H9 (cell line): ENCODE results near the gene SPRYD3. TPM values are rescaled to one million over a fixed set of nuclear protein-coding genes. Genes with fewer than 3 reads are reported as not detected.

Experiments used
- DNase-seq: peaks from one replicate; pipeline ENCODE4 v3.0.0-alpha.2; 2017
- H2AFZ ChIP-seq: one replicate; pipeline ENCODE4 v1.6.1; 2013; ENCODE audit warnings: mild to moderate bottlenecking, low read length, control low read depth, moderate library complexity
- H2AK5ac ChIP-seq: 2 replicates; pipeline ENCODE4 v1.6.1; 2013; ENCODE audit warnings: low read length, control low read depth, mixed read lengths; ENCODE audit not compliant: insufficient read length
- H2BK120ac ChIP-seq: one replicate; pipeline ENCODE4 v1.6.1; 2013; ENCODE audit warnings: low read depth, mild to moderate bottlenecking, low read length, control low read depth, inconsistent platforms; ENCODE audit not compliant: poor library complexity, severe bottlenecking
- H2BK12ac ChIP-seq: 2 replicates; pipeline ENCODE4 v1.6.1; 2013; ENCODE audit warnings: low read length, control low read depth, mixed read lengths, low read depth; ENCODE audit not compliant: insufficient read length
- H2BK15ac ChIP-seq: 2 replicates; pipeline ENCODE4 v1.6.1; 2013; ENCODE audit warnings: low read depth, low read length, control low read depth
- H2BK20ac ChIP-seq: one replicate; pipeline ENCODE4 v1.6.1; 2013; ENCODE audit warnings: low read depth, mild to moderate bottlenecking, low read length, control low read depth, inconsistent platforms; ENCODE audit not compliant: poor library complexity, severe bottlenecking
- H2BK5ac ChIP-seq: 2 replicates; pipeline ENCODE4 v1.6.1; 2013; ENCODE audit warnings: low read length, control low read depth, mixed read lengths; ENCODE audit not compliant: insufficient read length
- H3K14ac ChIP-seq: 2 replicates; pipeline ENCODE4 v1.6.1; 2013; ENCODE audit warnings: low read length, control low read depth; ENCODE audit not compliant: insufficient read depth
- H3K18ac ChIP-seq: 2 replicates; pipeline ENCODE4 v1.6.1; 2013; ENCODE audit warnings: low read depth, mild to moderate bottlenecking, mixed read lengths, low read length, control low read depth; ENCODE audit not compliant: insufficient read length
- H3K23ac ChIP-seq: 2 replicates; pipeline ENCODE4 v1.6.1; 2013; ENCODE audit warnings: low read length, control low read depth, mixed read lengths, low read depth; ENCODE audit not compliant: insufficient read length
- H3K23me2 ChIP-seq: 2 replicates; pipeline ENCODE4 v1.6.1; 2013; ENCODE audit warnings: low read depth, mild to moderate bottlenecking, mixed read lengths, low read length, control low read depth; ENCODE audit not compliant: insufficient read length, poor library complexity, severe bottlenecking
- H3K27ac ChIP-seq: 2 replicates; pipeline ENCODE4 v1.5.1; 2013; ENCODE audit warnings: low read length, control low read depth, mixed read lengths, low read depth; ENCODE audit not compliant: insufficient read length
- H3K27me3 ChIP-seq: 2 replicates; pipeline ENCODE4 v1.6.1; 2013; ENCODE audit warnings: low read length, control low read depth, inconsistent platforms; ENCODE audit not compliant: insufficient read depth
- H3K4ac ChIP-seq: 2 replicates; pipeline ENCODE4 v1.6.1; 2013; ENCODE audit warnings: low read depth, mild to moderate bottlenecking, control low read depth, inconsistent platforms, low read length, moderate library complexity
- H3K4me1 ChIP-seq: 2 replicates; pipeline ENCODE4 v1.6.1; 2013; ENCODE audit warnings: low read length, control low read depth, inconsistent platforms; ENCODE audit not compliant: insufficient read depth
- H3K4me2 ChIP-seq: 2 replicates; pipeline ENCODE4 v1.6.1; 2013; ENCODE audit warnings: low read length, control low read depth, mixed read lengths; ENCODE audit not compliant: insufficient read length, insufficient read depth
- H3K56ac ChIP-seq: 2 replicates; pipeline ENCODE4 v1.6.1; 2013; ENCODE audit warnings: low read depth, mild to moderate bottlenecking, mixed read lengths, low read length, control low read depth; ENCODE audit not compliant: insufficient read length
- H3K79me1 ChIP-seq: 2 replicates; pipeline ENCODE4 v1.6.1; 2013; ENCODE audit warnings: low read depth, mild to moderate bottlenecking, moderate library complexity, low read length, control low read depth, inconsistent platforms; ENCODE audit not compliant: insufficient read depth, poor library complexity, severe bottlenecking
- H3K79me2 ChIP-seq: 2 replicates; pipeline ENCODE4 v1.6.1; 2013; ENCODE audit warnings: low read length, control low read depth, inconsistent platforms; ENCODE audit not compliant: insufficient read depth
- H3K9ac ChIP-seq: 2 replicates; pipeline ENCODE4 v1.6.1; 2013; ENCODE audit warnings: low read length, control low read depth, mixed read lengths; ENCODE audit not compliant: insufficient read length; ENCODE audit errors: extremely low read depth
- H3K9me3 ChIP-seq: one replicate; pipeline ENCODE4 v1.6.1; 2013; ENCODE audit warnings: low read depth, low read length, inconsistent platforms; ENCODE audit not compliant: control insufficient read depth
- H3T11ph ChIP-seq: one replicate; pipeline ENCODE4 v1.6.1; 2013; ENCODE audit warnings: mild to moderate bottlenecking, low read length, control low read depth, inconsistent platforms
- H4K20me1 ChIP-seq: one replicate; pipeline ENCODE4 v1.6.1; 2013; ENCODE audit not compliant: control insufficient read depth, insufficient read length, insufficient read depth
- H4K5ac ChIP-seq: 2 replicates; pipeline ENCODE4 v1.6.1; 2013; ENCODE audit warnings: low read depth, mild to moderate bottlenecking, mixed read lengths, low read length, control low read depth; ENCODE audit not compliant: insufficient read length
- H4K8ac ChIP-seq: replicated peaks from 2 replicates; pipeline ENCODE4 v1.6.1; 2013; ENCODE audit warnings: low read length, control low read depth, mixed read lengths, low read depth; ENCODE audit not compliant: insufficient read length
- H4K91ac ChIP-seq: 2 replicates; pipeline ENCODE4 v1.6.1; 2013; ENCODE audit warnings: low read depth, mild to moderate bottlenecking, moderate library complexity, mixed read lengths, low read length, control low read depth; ENCODE audit not compliant: insufficient read length
- H3K27ac Mint-ChIP-seq, 3 experiments: 2 replicates in 2 of 3; 3 replicates in 1 of 3; pipeline ENCODE4 v1.8.0; 2020 to 2021; ENCODE audit warnings: mixed read lengths in 3 of 3, mild to moderate bottlenecking in 1 of 3, moderate library complexity in 1 of 3
- H3K27me3 Mint-ChIP-seq: 2 replicates; pipeline ENCODE4 v1.8.0; 2021; ENCODE audit warnings: low read depth, mild to moderate bottlenecking, moderate library complexity, mixed read lengths
- H3K36me3 Mint-ChIP-seq, 3 experiments: 2 replicates in 2 of 3; 3 replicates in 1 of 3; pipeline ENCODE4 v1.8.0; 2020 to 2021; ENCODE audit warnings: low read depth in 3 of 3, mixed read lengths in 3 of 3; ENCODE audit not compliant: insufficient read depth in 1 of 3
- H3K4me1 Mint-ChIP-seq, 2 experiments: 2 replicates each; pipeline ENCODE4 v1.8.0; 2020; ENCODE audit warnings: mixed read lengths in 2 of 2
- H3K4me3 Mint-ChIP-seq, 2 experiments: 2 replicates in 1 of 2; 3 replicates in 1 of 2; pipeline ENCODE4 v1.8.0; 2020 to 2021; ENCODE audit warnings: mild to moderate bottlenecking in 2 of 2, mixed read lengths in 2 of 2, moderate library complexity in 1 of 2
- H3K9me3 Mint-ChIP-seq, 2 experiments: 2 replicates in 1 of 2; 3 replicates in 1 of 2; pipeline ENCODE4 v1.8.0; 2020; ENCODE audit warnings: mild to moderate bottlenecking in 2 of 2, mixed read lengths in 2 of 2, moderate library complexity in 1 of 2
- total RNA-seq: library from RNA; stranded (reverse); gene quantifications from 2 replicates; pipeline ENCODE4 v1.2.1, GENCODE V29; 2021
- TF ChIP-seq, protein P1 (sequence below): fragments of 200-600 bp; sonication (generic); conservative IDR thresholded peaks from 3 replicates; pipeline ENCODE4 v1.8.0; 2021; ENCODE audit warnings: antibody characterized with exemption, mild to moderate bottlenecking

SPRYD3 gene
- total RNA-seq, 1 experiment from 2014 or later: 6.5 TPM

DNA sequence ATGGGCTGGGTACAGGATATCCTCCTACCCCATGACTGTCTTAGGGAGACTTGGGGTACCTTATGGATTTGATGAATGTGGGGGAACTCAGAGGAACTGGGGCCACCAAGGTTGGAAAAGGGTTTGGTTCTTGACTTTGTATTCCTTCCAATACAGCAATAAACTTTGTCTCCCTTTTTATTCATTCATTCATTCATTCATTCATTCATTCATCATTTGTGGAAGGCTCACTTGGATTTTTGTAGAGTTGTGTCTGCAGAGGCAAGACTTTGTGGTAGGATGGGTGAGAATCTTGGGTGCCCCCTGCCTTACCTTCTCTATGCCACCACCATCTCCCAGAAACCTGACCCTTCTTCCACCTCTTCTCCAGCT lies 45.1 kb upstream of the SPRYD3 start:
- TF ChIP-seq, protein P1, sequence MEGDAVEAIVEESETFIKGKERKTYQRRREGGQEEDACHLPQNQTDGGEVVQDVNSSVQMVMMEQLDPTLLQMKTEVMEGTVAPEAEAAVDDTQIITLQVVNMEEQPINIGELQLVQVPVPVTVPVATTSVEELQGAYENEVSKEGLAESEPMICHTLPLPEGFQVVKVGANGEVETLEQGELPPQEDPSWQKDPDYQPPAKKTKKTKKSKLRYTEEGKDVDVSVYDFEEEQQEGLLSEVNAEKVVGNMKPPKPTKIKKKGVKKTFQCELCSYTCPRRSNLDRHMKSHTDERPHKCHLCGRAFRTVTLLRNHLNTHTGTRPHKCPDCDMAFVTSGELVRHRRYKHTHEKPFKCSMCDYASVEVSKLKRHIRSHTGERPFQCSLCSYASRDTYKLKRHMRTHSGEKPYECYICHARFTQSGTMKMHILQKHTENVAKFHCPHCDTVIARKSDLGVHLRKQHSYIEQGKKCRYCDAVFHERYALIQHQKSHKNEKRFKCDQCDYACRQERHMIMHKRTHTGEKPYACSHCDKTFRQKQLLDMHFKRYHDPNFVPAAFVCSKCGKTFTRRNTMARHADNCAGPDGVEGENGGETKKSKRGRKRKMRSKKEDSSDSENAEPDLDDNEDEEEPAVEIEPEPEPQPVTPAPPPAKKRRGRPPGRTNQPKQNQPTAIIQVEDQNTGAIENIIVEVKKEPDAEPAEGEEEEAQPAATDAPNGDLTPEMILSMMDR: no peak
- no peak for DNase-seq
- Histone ChIP-seq H2BK5ac (no peak overlapping the region), H3K9me3 (no peaks in the 10 kb centered on the region), H3K27me3 (no peaks in the 10 kb centered on the region), H3K18ac (no peak overlapping the region), H3K79me1 (no peaks in the 10 kb centered on the region), H2BK20ac (no peak overlapping the region), H2BK15ac (no peak overlapping the region), H4K20me1 (no peaks in the 10 kb centered on the region), H2BK120ac (no peak overlapping the region), H4K5ac (no peak overlapping the region), H4K91ac (no peak overlapping the region), H3K4ac (no peak overlapping the region), H2BK12ac (no peak overlapping the region), H3K9ac (no peak overlapping the region), H3K23me2 (no peaks in the 10 kb centered on the region), H3K79me2 (no peaks in the 10 kb centered on the region), H2AFZ (no peak overlapping the region), H3K4me2 (no peak overlapping the region), H3K56ac (no peak overlapping the region), H3K23ac (no peak overlapping the region), H3K4me1 (no peaks in the 10 kb centered on the region), H4K8ac (no peak overlapping the region), H3K14ac (no peak overlapping the region), H2AK5ac (no peak overlapping the region), H3K27ac (no peak overlapping the region), H3T11ph (no peak overlapping the region)
- H3K4me3 Mint-ChIP-seq: no peak overlapping the region
- no peaks in the 10 kb centered on the region for H3K4me1 Mint-ChIP-seq
- peaks cover 64% of the 10 kb centered on the region for H3K27me3 Mint-ChIP-seq
- no peak overlapping the region for H3K27ac Mint-ChIP-seq
- peaks cover 0 to 4% of the 10 kb centered on the region in 2 experiments; a peak in 1 of 5 replicates for H3K9me3 Mint-ChIP-seq
- H3K36me3 Mint-ChIP-seq: no peaks in the 10 kb centered on the region
